GM12878 (cell line): Measurements from ENCODE around the gene FAM171A1. TPM values are rescaled to one million over a fixed set of nuclear protein-coding genes. Genes with fewer than 3 reads are reported as not detected.

Experiments
- ATAC-seq: fragments of 200-7000 bp; cut with Tn5 transposase; 3 replicates; pipeline ENCODE4 v1.9.1; 2020; ENCODE audit warnings: mild to moderate bottlenecking, moderate library complexity
- BruUV-seq: library from RNA; stranded (reverse); fragments of 400-500 nt; replicated peaks from 2 replicates; lab custom pipeline; 2021; lab: Mats Ljungman, UMichigan
- CTCF ChIA-PET: fragments of 300-600 bp; sonication (Branson Sonifier 250); formaldehyde crosslinking; extraction: SDS; loops from one replicate; lab custom pipeline; 2021; ENCODE audit warnings: inconsistent platforms; lab: Yijun Ruan, JAX
- POLR2A ChIA-PET: fragments of 350-600 bp; formaldehyde crosslinking; extraction: SDS; loops from one replicate; lab custom pipeline; 2021; ENCODE audit warnings: inconsistent platforms; lab: Charles Lee
- RAD21 ChIA-PET: fragments of 300-600 bp; sonication (Branson Sonifier 250); formaldehyde crosslinking; loops from one replicate; lab custom pipeline; 2023; ENCODE audit warnings: antibody characterized with exemption; ENCODE audit not compliant: unreplicated experiment; lab: Charles Lee
- SMC1A ChIA-PET: fragments of 300-600 bp; sonication (Branson Sonifier 250); formaldehyde crosslinking; loops from one replicate; lab custom pipeline; 2023; ENCODE audit not compliant: unreplicated experiment, uncharacterized antibody; lab: Charles Lee
- DNase-seq: peaks from one replicate; pipeline ENCODE4 v3.0.0-alpha.2; 2011; ENCODE audit warnings: low read depth, low spot score
- FAIRE-seq: peaks from 3 replicates; lab custom pipeline; 2011; peaks lifted over from hg19 to GRCh38; lab: Jason Lieb, UNC
- H2AFZ ChIP-seq: 2 replicates; pipeline ENCODE4 v1.6.0; 2011; ENCODE audit warnings: low read depth, low read length, control low read depth; ENCODE audit not compliant: control insufficient read depth
- H3K27ac ChIP-seq: 2 replicates; pipeline ENCODE4 v1.5.1; 2011; ENCODE audit warnings: control low read depth; ENCODE audit not compliant: control insufficient read depth, insufficient read depth
- H3K27me3 ChIP-seq, 2 experiments: replicated peaks in 1 of 2; 2 replicates each; pipeline versions ENCODE4 v1.6.0 to v1.6.1; 2011; ENCODE audit warnings: low read length in 1 of 2; ENCODE audit not compliant: control insufficient read depth in 2 of 2, insufficient read depth in 2 of 2
- H3K36me3 ChIP-seq, 2 experiments: 2 replicates each; pipeline ENCODE4 v1.5.1; 2011; ENCODE audit warnings: low read length in 1 of 2; ENCODE audit not compliant: control insufficient read depth in 2 of 2, insufficient read depth in 2 of 2
- H3K4me1 ChIP-seq: 2 replicates; pipeline ENCODE4 v1.6.1; 2011; ENCODE audit warnings: mild to moderate bottlenecking, low read length, moderate library complexity, mixed read lengths; ENCODE audit not compliant: control insufficient read depth, insufficient read depth
- H3K4me2 ChIP-seq: 2 replicates; pipeline ENCODE4 v1.6.0; 2011; ENCODE audit warnings: control low read depth; ENCODE audit not compliant: control insufficient read depth, insufficient read depth
- H3K4me3 ChIP-seq: fragments of 200-600 bp; sonication (generic); 2 replicates; pipeline ENCODE4 v1.5.1; 2016
- H3K79me2 ChIP-seq: 2 replicates; pipeline ENCODE4 v1.6.0; 2011; ENCODE audit warnings: low read length; ENCODE audit not compliant: control insufficient read depth, insufficient read depth
- H3K9ac ChIP-seq: 2 replicates; pipeline ENCODE4 v1.8.0; 2011; ENCODE audit warnings: low read length, control low read depth, mixed read lengths; ENCODE audit not compliant: control insufficient read depth, insufficient read depth
- H3K9me3 ChIP-seq: replicated peaks from 3 replicates; pipeline ENCODE4 v1.5.1; 2011; ENCODE audit warnings: mild to moderate bottlenecking, low read length; ENCODE audit not compliant: control insufficient read depth, insufficient read depth
- H4K20me1 ChIP-seq: 2 replicates; pipeline ENCODE4 v1.6.0; 2011; ENCODE audit not compliant: control insufficient read depth, insufficient read depth
- DPF2 ChIP-seq: fragments of 450-650 bp; IDR thresholded peaks from 2 replicates; pipeline ENCODE4 v1.6.1; 2017; ENCODE audit warnings: mild to moderate bottlenecking
- ELK1 ChIP-seq: IDR thresholded peaks from 2 replicates; pipeline ENCODE4 v1.6.1; 2012; ENCODE audit warnings: low read depth, low read length, improper control_type of control experiment
- FOXK2 ChIP-seq: fragments of 450-650 bp; IDR thresholded peaks from 2 replicates; pipeline ENCODE4 v1.6.1; 2017; ENCODE audit warnings: mild to moderate bottlenecking, moderate library complexity
- LARP7 ChIP-seq: fragments of 450-650 bp; IDR thresholded peaks from 2 replicates; pipeline ENCODE4 v1.6.1; 2017; ENCODE audit warnings: mild to moderate bottlenecking
- NFIC ChIP-seq: IDR thresholded peaks from 2 replicates; pipeline ENCODE4 v1.6.1; 2012; ENCODE audit warnings: low read depth, mild to moderate bottlenecking, inconsistent platforms, low read length, moderate library complexity
- NKRF ChIP-seq: fragments of 450-650 bp; conservative IDR thresholded peaks from 2 replicates; pipeline ENCODE4 v1.6.1; 2017; ENCODE audit warnings: mild to moderate bottlenecking, moderate library complexity
- NR2F1 ChIP-seq: fragments of 450-650 bp; conservative IDR thresholded peaks from 2 replicates; pipeline ENCODE4 v1.6.1; 2017; ENCODE audit warnings: mild to moderate bottlenecking
- PKNOX1 ChIP-seq: fragments of 450-650 bp; IDR thresholded peaks from 2 replicates; pipeline ENCODE4 v1.6.1; 2016; ENCODE audit warnings: mild to moderate bottlenecking
- SMAD5 ChIP-seq: IDR thresholded peaks from 2 replicates; pipeline ENCODE4 v1.6.1; 2016; ENCODE audit warnings: antibody characterized with exemption, low read depth
- STAT3 ChIP-seq: IDR thresholded peaks from 2 replicates; pipeline ENCODE4 v1.6.1; 2011; ENCODE audit warnings: low read depth, low read length, improper control_type of control experiment
- WRNIP1 ChIP-seq: IDR thresholded peaks from 2 replicates; pipeline ENCODE4 v1.6.1; 2011; ENCODE audit warnings: low read depth, low read length, improper control_type of control experiment, borderline replicate concordance
- ZBTB4 ChIP-seq: fragments of 450-650 bp; formaldehyde crosslinking; IDR thresholded peaks from 2 replicates; pipeline ENCODE4 v1.4.0; 2022; ENCODE audit warnings: mild to moderate bottlenecking, moderate library complexity
- WGBS: methylation state at CpG from one replicate; pipeline ENCODE4 v1.1.6; 2016; ENCODE audit warnings: low lambda C conversion rate; ENCODE audit not compliant: insufficient replicate concordance, insufficient coverage; ENCODE audit errors: missing lambda C conversion rate; 5-methylcytosine and 5-hydroxymethylcytosine counted together
- in situ Hi-C: fragments of 300-500 bp; cut with MboI; formaldehyde crosslinking; loops from 9 replicates; pipeline ENCODE4 v1.14.3; 2018; ENCODE audit warnings: mixed read lengths
- intact Hi-C: fragments of 100-400 bp; cut with micrococcal nuclease; formaldehyde crosslinking; loops from one replicate; pipeline ENCODE4 v1.14.2; 2022; ENCODE audit not compliant: unreplicated experiment
- polyA plus RNA-seq, 11 experiments: library from polyadenylated mRNA; depleted of rRNA in 4 of 11; unstranded in 6 of 11; stranded (reverse) in 5 of 11; fragments of >200 nt; fragmentation: Nextera tagmentation in 4 of 11; fragmentation: Illumina TruSeq in 1 of 11; extraction: Ambion mirVana in 4 of 11; extraction: Trizol in 1 of 11; gene quantifications; 1 replicate in 1 of 11; 2 replicates in 10 of 11; pipeline versions ENCODE4 v1.2.1 to v1.2.3, GENCODE V29; 2011 to 2016; ENCODE audit warnings: inconsistent platforms in 2 of 11, missing spikeins in 2 of 11, low read depth in 1 of 11
- total RNA-seq, 4 experiments: library from RNA; depleted of rRNA in 3 of 4; stranded (reverse); fragments of >200 nt in 3 of 4; fragmentation: Illumina TruSeq in 1 of 4; extraction: Trizol in 1 of 4; gene quantifications; 2 replicates each; pipeline versions ENCODE4 v1.2.1 to v1.2.3, GENCODE V29; 2013 to 2021

Gene FAM171A1
- total and polyA plus RNA-seq, 10 of the 15 experiments (the other 5 are each of a cell fraction or from before 2014, with no cell fraction given): 0.05 to 0.28 (median 0.10) TPM; not detected in 1

- TF ChIP-seq ELK1: no peak
Observed at GRCh38 chr10:15197911-15198310, 173.2 kb downstream of the FAM171A1 start (continued).

- DNase-seq (no peak), ATAC-seq (no peak), FAIRE-seq (no peak)
- in situ Hi-C loops (no loop called here), intact Hi-C loops (no loop called here)
- SMC1A ChIA-PET: no interaction called here
- H3K9ac ChIP-seq: no peak overlapping the region
- no peak overlapping the region for H2AFZ ChIP-seq
- CTCF ChIA-PET: no interaction called here
- no peak for TF ChIP-seq STAT3
- no peak for TF ChIP-seq ZBTB4 (CRISPR knock-in tag)
- TF ChIP-seq LARP7: no peak
- no peak for TF ChIP-seq NFIC
- no peak for TF ChIP-seq WRNIP1
- TF ChIP-seq SMAD5: no peak
- no peak for TF ChIP-seq NR2F1
- TF ChIP-seq DPF2: no peak
- TF ChIP-seq FOXK2: no peak
- no peak for TF ChIP-seq NKRF
- TF ChIP-seq PKNOX1: no peak
- H3K27ac ChIP-seq: no peak overlapping the region
- no peak overlapping the region for H3K4me3 ChIP-seq
- no peaks in the 10 kb centered on the region for H3K36me3 ChIP-seq
- no peaks in the 10 kb centered on the region for H3K9me3 ChIP-seq
- no peaks in the 10 kb centered on the region for H3K4me1 ChIP-seq
- no TSS peak for BruUV-seq
- POLR2A ChIA-PET: no interaction called here
- no peaks in the 10 kb centered on the region for H3K27me3 ChIP-seq
- H3K4me2 ChIP-seq: no peak overlapping the region
- no peaks in the 10 kb centered on the region for H4K20me1 ChIP-seq
- RAD21 ChIA-PET: no interaction called here
- WGBS: 26% methylated on average over 2 of the region's 2 CpGs
- no peaks in the 10 kb centered on the region for H3K79me2 ChIP-seq
Observed at GRCh38 chr10:15197276-15197675, 173.8 kb downstream of the FAM171A1 start.
